K562 (cell line): ENCODE measurements around the gene MXRA7. TPM values are rescaled to one million over a fixed set of nuclear protein-coding genes. Genes with fewer than 3 reads are reported as not detected.

ENCODE experiments used
- CCNT2 ChIP-seq: IDR thresholded peaks from 2 replicates; pipeline ENCODE4 v1.6.1; 2011; ENCODE audit warnings: borderline replicate concordance, low read depth, mild to moderate bottlenecking, moderate library complexity, mixed read lengths, low read length; ENCODE audit not compliant: insufficient read length; ENCODE audit errors: extremely low read depth
- EP300 ChIP-seq: IDR thresholded peaks from 2 replicates; pipeline ENCODE4 v1.6.1; 2012; ENCODE audit warnings: low read length, improper control_type of control experiment
- FOXO4 ChIP-seq: fragments of 450-650 bp; formaldehyde crosslinking; IDR thresholded peaks from 2 replicates; pipeline ENCODE4 v1.4.0; 2020; ENCODE audit warnings: mild to moderate bottlenecking, moderate library complexity
- HDAC2 ChIP-seq: fragments of 450-650 bp; IDR thresholded peaks from 2 replicates; pipeline ENCODE4 v1.6.1; 2016; ENCODE audit warnings: mild to moderate bottlenecking
- HIVEP1 ChIP-seq: fragments of 250-450 bp; sonication (Bioruptor Pico); IDR thresholded peaks from 2 replicates; pipeline ENCODE4 v1.4.0; 2020; ENCODE audit warnings: mild to moderate bottlenecking
- KDM1A ChIP-seq, 2 experiments: fragments of 450-650 bp; IDR thresholded peaks; 2 replicates each; pipeline ENCODE4 v1.6.1; 2016; ENCODE audit warnings: mild to moderate bottlenecking in 2 of 2
- MBD1 ChIP-seq: fragments of 250-450 bp; sonication (Bioruptor Pico); IDR thresholded peaks from 2 replicates; pipeline ENCODE4 v1.8.0; 2022; ENCODE audit warnings: inconsistent platforms
- MXD1 ChIP-seq: fragments of 250-450 bp; sonication (Bioruptor Pico); IDR thresholded peaks from 2 replicates; pipeline ENCODE4 v1.8.0; 2021; ENCODE audit warnings: borderline replicate concordance, mild to moderate bottlenecking, moderate library complexity; ENCODE audit not compliant: poor library complexity, severe bottlenecking
- POLR2AphosphoS5 ChIP-seq: IDR thresholded peaks from 2 replicates; pipeline ENCODE4 v1.6.1; 2011; ENCODE audit warnings: mild to moderate bottlenecking, low read depth, low read length, moderate library complexity; ENCODE audit not compliant: control insufficient read depth, insufficient read depth
- RFX5 ChIP-seq: IDR thresholded peaks from 2 replicates; pipeline ENCODE4 v1.6.1; 2011; ENCODE audit warnings: low read depth, mild to moderate bottlenecking, improper control_type of control experiment, low read length
- SFPQ ChIP-seq: fragments of 200-400 bp; formaldehyde crosslinking; IDR thresholded peaks from 2 replicates; pipeline ENCODE4 v1.6.1; 2017; ENCODE audit warnings: mild to moderate bottlenecking, low read depth, low read length, moderate library complexity
- SMAD4 ChIP-seq: fragments of 250-450 bp; sonication (Bioruptor Pico); conservative IDR thresholded peaks from 2 replicates; pipeline ENCODE4 v1.8.0; 2021; ENCODE audit warnings: inconsistent platforms, mild to moderate bottlenecking, moderate library complexity
- THRAP3 ChIP-seq: fragments of 450-650 bp; IDR thresholded peaks from 2 replicates; pipeline ENCODE4 v1.6.1; 2016; ENCODE audit warnings: mild to moderate bottlenecking, inconsistent platforms, borderline replicate concordance
- ZBTB1 ChIP-seq: sonication (generic); formaldehyde crosslinking; IDR thresholded peaks from 2 replicates; pipeline ENCODE4 v1.8.1; 2023; ENCODE audit warnings: missing genetic modification reagents, low read depth, mild to moderate bottlenecking, borderline replicate concordance
- ZNF592 ChIP-seq: fragments of 450-650 bp; IDR thresholded peaks from 2 replicates; pipeline ENCODE4 v1.6.1; 2017; ENCODE audit warnings: antibody characterized with exemption, mild to moderate bottlenecking
- ZNF707 ChIP-seq: fragments of 250-450 bp; sonication (Bioruptor Pico); conservative IDR thresholded peaks from 2 replicates; pipeline ENCODE4 v1.8.0; 2022; ENCODE audit warnings: inconsistent platforms, mild to moderate bottlenecking, moderate library complexity
- polyA plus RNA-seq, 8 experiments: library from polyadenylated mRNA; depleted of rRNA in 4 of 8; stranded (reverse) in 5 of 8; unstranded in 3 of 8; fragments of >200 nt; fragmentation: Nextera tagmentation in 2 of 8; fragmentation: Illumina TruSeq in 1 of 8; extraction: Ambion mirVana in 2 of 8; extraction: Trizol in 1 of 8; gene quantifications; 2 replicates each; pipeline versions ENCODE4 v1.2.1 to v1.2.3, GENCODE V29; 2011 to 2014; ENCODE audit warnings: inconsistent platforms in 1 of 8, missing spikeins in 1 of 8
- total RNA-seq, 7 experiments: library from RNA; depleted of rRNA in 6 of 7; stranded (reverse); fragments of >200 nt in 6 of 7; fragmentation: Illumina TruSeq in 2 of 7; extraction: Trizol in 2 of 7; gene quantifications; 2 replicates each; pipeline versions ENCODE4 v1.2.1 to v1.2.3, GENCODE V29; 2011 to 2021; ENCODE audit warnings: low replicate concordance in 1 of 7

Gene MXRA7
- total and polyA plus RNA-seq, 9 of the 15 experiments (the other 6 are each of a cell fraction or from before 2014, with no cell fraction given), result 2.6 to 38.4 (median 14.3) TPM

GRCh38 chr17:76697702-76698465, 12.9 kb downstream of the MXRA7 start (continued):
- TF ChIP-seq SFPQ, result no peak
- TF ChIP-seq KDM1A (IDR thresholded peaks at IDR 0.05), result peak; percentile 89 to 96
- TF ChIP-seq ZBTB1, result no peak
- TF ChIP-seq EP300, result peak; percentile 56
- no peak for TF ChIP-seq FOXO4 (CRISPR knock-in tag)
- TF ChIP-seq SMAD4 (CRISPR knock-in tag), result 0 out of 2 replicates have a peak, but pooled peaks have one; percentile 59
- TF ChIP-seq CCNT2, result no peak
- peak; percentile 95 for TF ChIP-seq HDAC2
- no peak for TF ChIP-seq HIVEP1 (CRISPR knock-in tag)
- no peak for TF ChIP-seq THRAP3
- no peak for TF ChIP-seq POLR2AphosphoS5
- no peak for TF ChIP-seq MXD1 (CRISPR knock-in tag)
- TF ChIP-seq ZNF707 (CRISPR knock-in tag), result no peak
- TF ChIP-seq MBD1 (CRISPR knock-in tag), result no peak
- TF ChIP-seq ZNF592, result no peak
- no peak for TF ChIP-seq RFX5
